HUES48 (cell line): Measurements from ENCODE around the gene WNT7A.

Experiments
- H3K27ac ChIP-seq: one replicate; pipeline ENCODE4 v1.7.0; 2013; ENCODE audit warnings: low read depth, low read length, inconsistent platforms
- H3K27me3 ChIP-seq: 2 replicates; pipeline ENCODE4 v1.6.1; 2013; ENCODE audit warnings: mild to moderate bottlenecking, low read length; ENCODE audit not compliant: control insufficient read depth, insufficient read depth
- H3K36me3 ChIP-seq: 2 replicates; pipeline ENCODE4 v1.6.1; 2013; ENCODE audit warnings: low read length; ENCODE audit not compliant: control insufficient read depth, insufficient read depth
- H3K4me1 ChIP-seq: 2 replicates; pipeline ENCODE4 v1.6.1; 2013; ENCODE audit warnings: mild to moderate bottlenecking, low read length; ENCODE audit not compliant: control insufficient read depth, insufficient read depth
- H3K4me3 ChIP-seq: 2 replicates; pipeline ENCODE4 v1.5.1; 2013; ENCODE audit warnings: mild to moderate bottlenecking, low read depth, low read length
- H3K9ac ChIP-seq: 2 replicates; pipeline ENCODE4 v1.6.1; 2013; ENCODE audit warnings: mild to moderate bottlenecking, low read depth, low read length, moderate library complexity
- H3K9me3 ChIP-seq: 2 replicates; pipeline ENCODE4 v1.6.1; 2013; ENCODE audit warnings: low read length; ENCODE audit not compliant: control insufficient read depth, insufficient read depth

WNT7A gene

DNA sequence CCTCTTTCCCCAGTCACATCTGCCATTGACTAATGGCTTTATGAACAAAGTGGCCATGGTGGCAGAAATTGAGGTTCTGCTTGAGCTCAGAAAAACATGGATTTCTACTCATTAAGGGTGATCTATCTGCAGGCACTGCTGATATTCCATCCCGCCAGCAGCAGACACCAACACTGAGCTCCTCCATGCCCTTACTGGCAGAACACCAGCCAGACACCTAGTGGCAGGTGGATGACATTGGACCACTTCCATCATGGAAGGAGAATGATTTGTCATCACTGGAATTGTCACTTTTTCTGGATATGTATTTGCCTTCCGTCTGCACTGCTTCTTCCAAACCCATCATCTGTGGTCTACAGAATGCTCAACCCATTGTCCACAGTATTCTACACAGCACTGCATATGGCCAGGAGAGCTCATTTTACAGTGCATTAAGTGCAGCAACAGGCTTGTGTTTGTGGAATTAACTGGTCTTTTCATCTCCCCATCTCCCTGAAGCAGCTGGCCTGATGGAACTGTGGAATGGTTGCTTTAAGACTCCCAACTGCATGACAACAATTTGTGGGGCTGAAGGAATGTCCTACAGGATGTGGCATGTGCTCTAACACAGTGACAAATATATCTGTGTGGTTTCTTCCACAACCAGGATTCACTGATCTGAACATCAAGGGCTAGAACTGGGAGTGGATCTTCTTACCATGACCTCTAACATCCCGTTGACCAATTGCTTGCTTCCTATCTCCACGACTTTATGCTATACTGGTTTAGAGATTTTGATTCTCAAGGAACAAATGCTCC lies 103.4 kb downstream of the WNT7A start:
- Histone ChIP-seq H3K4me3 (no peak overlapping the region), H3K27me3 (no peaks in the 10 kb centered on the region), H3K4me1 (no peaks in the 10 kb centered on the region), H3K36me3 (no peaks in the 10 kb centered on the region), H3K27ac (no peak overlapping the region), H3K9me3 (no peaks in the 10 kb centered on the region), H3K9ac (no peak overlapping the region)

DNA sequence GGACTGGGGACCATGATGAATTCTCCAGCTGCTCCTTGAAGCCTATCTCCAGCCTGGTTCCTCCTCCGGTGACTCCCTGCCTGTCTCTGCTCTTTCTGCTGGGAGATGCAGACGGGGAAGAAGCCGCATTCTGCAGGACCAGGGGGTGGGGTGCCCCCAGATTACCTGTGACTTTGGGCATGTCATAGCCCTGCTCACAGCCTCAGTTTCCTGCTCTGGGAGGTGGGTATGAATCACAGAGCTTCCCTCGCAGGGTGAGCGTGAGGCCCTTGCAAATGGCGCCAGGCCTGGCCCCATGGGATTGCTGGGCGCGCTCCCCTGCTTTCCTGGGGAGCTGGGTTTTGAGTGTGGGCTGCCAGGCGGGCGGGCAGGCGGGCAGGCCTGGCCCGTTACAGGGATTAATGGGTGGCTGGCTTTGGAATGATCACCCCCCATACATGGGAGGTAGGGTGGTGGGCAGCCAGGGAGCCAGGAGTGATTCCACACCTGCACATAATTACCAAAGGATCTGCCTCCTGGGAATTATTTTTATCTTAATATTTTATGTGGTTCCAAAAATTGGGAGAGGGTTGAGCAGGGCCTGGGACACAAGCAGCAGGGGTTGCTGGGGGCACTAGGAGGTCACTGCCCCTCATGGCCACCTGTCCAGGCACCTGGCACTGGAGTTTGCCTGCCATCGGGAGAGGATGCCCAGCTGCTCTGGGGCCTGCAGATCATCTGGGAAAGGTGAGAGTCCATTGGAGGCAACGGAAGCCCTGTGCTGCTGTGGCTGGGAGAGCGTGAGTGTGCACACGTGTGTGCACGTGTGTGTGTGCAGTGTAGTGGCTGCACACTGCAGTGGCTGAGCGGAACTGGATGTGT lies 106.8 kb downstream of the WNT7A start:
- Histone ChIP-seq H3K27ac (no peak overlapping the region), H3K27me3 (no peaks in the 10 kb centered on the region), H3K9me3 (no peaks in the 10 kb centered on the region), H3K9ac (no peak overlapping the region), H3K4me3 (no peak overlapping the region), H3K36me3 (no peaks in the 10 kb centered on the region), H3K4me1 (peaks cover 8% of the 10 kb centered on the region)

DNA sequence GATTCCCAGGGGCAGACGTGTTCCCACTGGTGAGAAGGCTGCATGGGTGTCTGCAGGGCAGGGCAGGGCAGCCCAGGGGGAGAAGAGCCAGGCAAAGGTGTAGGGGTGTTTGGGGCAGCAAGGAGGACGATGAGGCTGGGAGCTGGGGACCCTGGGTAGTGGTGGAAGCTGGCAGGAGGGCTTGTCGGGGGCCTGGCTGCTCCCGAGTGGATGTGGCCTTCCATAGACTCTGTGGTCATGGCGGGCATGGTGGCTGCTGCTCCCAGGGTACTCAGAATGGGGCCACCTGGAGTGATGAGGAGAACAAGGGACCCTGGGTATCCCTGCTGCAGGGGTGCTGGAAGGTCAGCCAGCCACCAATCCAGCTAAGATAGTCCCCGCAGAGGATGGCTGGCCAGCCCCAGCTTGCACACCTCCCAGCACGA lies 107.5 kb downstream of the WNT7A start:
- H3K9me3 ChIP-seq, result no peaks in the 10 kb centered on the region
- no peaks in the 10 kb centered on the region for H3K27me3 ChIP-seq
- no peak overlapping the region for H3K27ac ChIP-seq
- H3K4me3 ChIP-seq, result no peak overlapping the region
- peaks cover 8% of the 10 kb centered on the region for H3K4me1 ChIP-seq
- no peaks in the 10 kb centered on the region for H3K36me3 ChIP-seq
- H3K9ac ChIP-seq, result no peak overlapping the region

GRCh38 chr3:13771496-13771895 lies 108.4 kb downstream of the WNT7A start:
- Histone ChIP-seq H3K9me3 (no peaks in the 10 kb centered on the region), H3K36me3 (no peaks in the 10 kb centered on the region), H3K4me3 (no peak overlapping the region), H3K27ac (no peak overlapping the region), H3K4me1 (peaks cover 8% of the 10 kb centered on the region), H3K27me3 (no peaks in the 10 kb centered on the region), H3K9ac (no peak overlapping the region)

- Histone ChIP-seq H3K27me3 (no peaks in the 10 kb centered on the region), H3K4me1 (peaks cover 8% of the 10 kb centered on the region), H3K9ac (no peak overlapping the region), H3K36me3 (no peaks in the 10 kb centered on the region), H3K27ac (peak overlapping the region; percentile 14), H3K4me3 (no peak overlapping the region), H3K9me3 (no peaks in the 10 kb centered on the region)
Observed at GRCh38 chr3:13770170-13771169, 109.4 kb downstream of the WNT7A start.

DNA sequence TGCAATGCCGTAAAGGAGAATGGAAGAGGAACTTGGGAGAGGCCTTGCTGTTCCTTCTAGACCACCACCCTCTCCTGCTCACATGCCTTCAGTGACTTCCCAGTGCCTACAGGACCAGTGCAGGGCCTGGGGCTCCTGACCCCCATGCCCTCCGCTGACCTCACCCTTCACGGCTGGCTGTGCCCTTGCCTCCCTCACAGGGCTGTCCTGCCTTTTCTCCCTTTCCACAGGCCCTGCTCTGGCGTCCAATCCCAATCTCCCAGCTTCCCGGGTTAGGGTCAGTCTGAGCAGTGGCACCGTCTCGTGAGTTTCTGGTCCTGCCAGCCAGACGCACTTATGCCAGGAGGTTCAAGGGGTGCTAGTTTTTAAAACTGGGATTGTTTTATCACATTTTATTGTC lies 110.4 kb downstream of the WNT7A start:
- H3K27ac ChIP-seq, result no peak overlapping the region

GRCh38 chr3:13768453-13768852 lies 111.4 kb downstream of the WNT7A start:
- Histone ChIP-seq H3K9me3 (no peaks in the 10 kb centered on the region), H3K27ac (no peak overlapping the region), H3K36me3 (no peaks in the 10 kb centered on the region), H3K4me3 (no peak overlapping the region), H3K27me3 (no peaks in the 10 kb centered on the region), H3K4me1 (peaks cover 8% of the 10 kb centered on the region), H3K9ac (no peak overlapping the region)

More for the DNA sequence above, 110.4 kb downstream of the WNT7A start:
- no peaks in the 10 kb centered on the region for H3K9me3 ChIP-seq
- no peak overlapping the region for H3K9ac ChIP-seq
- H3K4me3 ChIP-seq, result no peak overlapping the region
- peaks cover 8% of the 10 kb centered on the region for H3K4me1 ChIP-seq
- H3K27me3 ChIP-seq, result no peaks in the 10 kb centered on the region
- H3K36me3 ChIP-seq, result no peaks in the 10 kb centered on the region

GRCh38 chr3:13767896-13768295 lies 112.0 kb downstream of the WNT7A start:
- Histone ChIP-seq H3K27me3 (no peaks in the 10 kb centered on the region), H3K4me3 (no peak overlapping the region), H3K4me1 (peaks cover 8% of the 10 kb centered on the region), H3K36me3 (no peaks in the 10 kb centered on the region), H3K27ac (no peak overlapping the region), H3K9me3 (no peaks in the 10 kb centered on the region), H3K9ac (no peak overlapping the region)

- no peak overlapping the region for H3K27ac ChIP-seq
Observed at GRCh38 chr3:13767030-13767429, 112.8 kb downstream of the WNT7A start.

More at GRCh38 chr3:13767030-13767429, 112.8 kb downstream of the WNT7A start:
- Histone ChIP-seq H3K9me3 (no peaks in the 10 kb centered on the region), H3K4me1 (peaks cover 8% of the 10 kb centered on the region), H3K9ac (no peak overlapping the region), H3K36me3 (no peaks in the 10 kb centered on the region), H3K27me3 (no peaks in the 10 kb centered on the region), H3K4me3 (no peak overlapping the region)
